HL-60/S4 treated with phorbol 12-myristate 13-acetate at 8.2 ng/mL for 4 days and 3 days (cell line): ENCODE measurements around the gene DNMT3B.
"Not testable (repeated sequence)": the region's sequence is repeated elsewhere in the genome, so short reads cannot be mapped to it uniquely, and the experiment has no call there.

ENCODE experiments used
- in situ Hi-C: fragments of 300-500 bp; cut with MboI; formaldehyde crosslinking; loops from 2 replicates; pipeline ENCODE4 v1.15.0; 2022; ENCODE audit warnings: low sequenced_read_pairs

The DNMT3B gene

GRCh38 chr20:32789896-32790750 is 27.9 kb downstream of the DNMT3B start:
- in situ Hi-C loops: no loop called here

- in situ Hi-C loops: no loop called here
Observed at GRCh38 chr20:32790751-32791057, 28.5 kb downstream of the DNMT3B start.

- in situ Hi-C loops: no loop called here
Observed at GRCh38 chr20:32792316-32792715, 30.1 kb downstream of the DNMT3B start.

- in situ Hi-C loops: no loop called here
Observed at GRCh38 chr20:32792731-32793458, 30.7 kb downstream of the DNMT3B start.

GRCh38 chr20:32796383-32796948 is 34.3 kb downstream of the DNMT3B start:
- in situ Hi-C loops: no loop called here

- in situ Hi-C loops: no loop called here
Observed at GRCh38 chr20:32796981-32797451, 34.8 kb downstream of the DNMT3B start.

- in situ Hi-C loops: not testable (repeated sequence)
Observed at GRCh38 chr20:32797571-32797970, 35.4 kb downstream of the DNMT3B start.

GRCh38 chr20:32798046-32798981 is 36.1 kb downstream of the DNMT3B start:
- in situ Hi-C loops: no loop called here

- in situ Hi-C loops: no loop called here
Observed at GRCh38 chr20:32803092-32803491, 40.9 kb downstream of the DNMT3B start.

- in situ Hi-C loops: no loop called here
Observed at GRCh38 chr20:32804022-32804715, 42.0 kb downstream of the DNMT3B start.

- in situ Hi-C loops: no loop called here
Observed at GRCh38 chr20:32804817-32805216, 42.6 kb downstream of the DNMT3B start.

- in situ Hi-C loops: no loop called here
Observed at GRCh38 chr20:32805721-32806120, 43.5 kb downstream of the DNMT3B start.

- in situ Hi-C loops: no loop called here
Observed at GRCh38 chr20:32806356-32806755, 44.2 kb downstream of the DNMT3B start.

- in situ Hi-C loops: no loop called here
Observed at GRCh38 chr20:32807706-32808105, 45.5 kb downstream of the DNMT3B start.

GRCh38 chr20:32808438-32808837 is 46.3 kb downstream of the DNMT3B start:
- in situ Hi-C loops: no loop called here

GRCh38 chr20:32809907-32810306 is 47.7 kb downstream of the DNMT3B start:
- in situ Hi-C loops: no loop called here

- in situ Hi-C loops: no loop called here
Observed at GRCh38 chr20:32810941-32811340, 48.8 kb downstream of the DNMT3B start.

- in situ Hi-C loops: no loop called here
Observed at GRCh38 chr20:32811886-32812285, 49.7 kb downstream of the DNMT3B start.

GRCh38 chr20:32819992-32820697 is 58.0 kb downstream of the DNMT3B start:
- in situ Hi-C loops: no loop called here
